HG03135 (cell line): ENCODE results near the gene NIN.

Experiments
- ATAC-seq: cut with Tn5 transposase; IDR thresholded peaks from one replicate; pipeline ENCODE4 v1.9.1; 2021; ENCODE audit warnings: mild to moderate bottlenecking, moderate library complexity; ENCODE audit not compliant: unreplicated experiment

Gene NIN

GRCh38 chr14:50795142-50795541 is 35.8 kb downstream of the NIN start:
- ATAC-seq, result no peak

- no peak for ATAC-seq
Observed at GRCh38 chr14:50794068-50794645, 36.8 kb downstream of the NIN start.

DNA sequence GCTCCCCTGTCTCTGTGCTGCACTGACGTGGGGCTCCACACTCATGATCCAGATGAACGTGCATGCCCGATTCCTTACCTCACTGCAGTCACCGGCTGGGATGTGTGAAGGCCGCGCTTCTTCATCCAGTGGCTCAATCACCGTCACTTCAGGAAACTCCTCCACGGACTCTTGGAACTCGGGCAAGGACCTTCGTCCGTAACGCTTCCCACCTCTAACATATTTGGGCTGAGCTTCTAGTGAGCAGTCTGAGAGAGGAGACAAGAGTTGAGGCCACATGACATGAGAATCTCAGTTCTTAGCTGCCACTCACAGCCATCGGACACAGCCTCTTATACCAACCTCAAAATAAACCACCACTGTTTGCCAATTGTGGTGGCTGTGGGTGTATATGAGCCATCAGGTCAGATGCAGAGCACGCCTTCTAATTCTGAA is 38.3 kb downstream of the NIN start:
- ATAC-seq, result no peak

DNA sequence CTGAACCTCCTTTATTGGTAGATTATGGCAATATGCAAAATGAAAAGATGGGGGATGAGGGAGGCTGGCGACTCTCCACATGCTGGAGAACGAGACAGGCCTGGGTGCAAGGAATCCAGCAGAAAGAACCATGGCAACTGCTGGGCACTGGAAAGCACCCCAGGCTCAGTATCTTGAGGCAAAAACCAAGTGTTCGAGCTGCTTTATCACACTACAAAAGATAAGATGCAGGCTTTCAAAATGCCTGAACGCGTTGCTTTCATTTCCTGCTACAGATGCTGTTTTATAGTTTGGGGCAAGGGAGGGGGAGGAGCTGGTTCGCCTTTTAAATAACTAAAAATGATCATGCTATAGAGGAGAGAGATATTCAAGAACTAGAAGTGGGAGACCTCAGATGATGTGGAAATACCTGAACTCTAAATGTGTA is 38.9 kb downstream of the NIN start:
- ATAC-seq, result no peak

DNA sequence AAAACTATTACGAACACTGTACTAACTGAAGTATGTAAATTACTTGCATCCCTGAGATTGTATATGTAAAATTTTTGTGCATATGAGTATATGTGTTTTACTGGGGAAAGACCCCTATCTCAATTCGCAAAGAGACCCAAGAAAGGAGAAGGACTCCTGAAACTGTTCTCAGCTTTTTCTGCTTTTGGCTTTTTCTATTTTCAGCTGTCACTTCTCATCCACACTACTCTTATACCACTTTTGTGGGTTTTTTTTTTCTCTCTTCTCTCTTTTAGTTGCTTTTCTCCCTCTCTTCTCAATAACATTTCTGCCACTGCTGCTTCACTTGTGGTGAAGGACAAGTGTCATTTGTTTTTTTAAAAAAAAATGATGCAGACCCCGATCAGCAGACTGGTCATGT is 39.8 kb downstream of the NIN start:
- no peak for ATAC-seq

DNA sequence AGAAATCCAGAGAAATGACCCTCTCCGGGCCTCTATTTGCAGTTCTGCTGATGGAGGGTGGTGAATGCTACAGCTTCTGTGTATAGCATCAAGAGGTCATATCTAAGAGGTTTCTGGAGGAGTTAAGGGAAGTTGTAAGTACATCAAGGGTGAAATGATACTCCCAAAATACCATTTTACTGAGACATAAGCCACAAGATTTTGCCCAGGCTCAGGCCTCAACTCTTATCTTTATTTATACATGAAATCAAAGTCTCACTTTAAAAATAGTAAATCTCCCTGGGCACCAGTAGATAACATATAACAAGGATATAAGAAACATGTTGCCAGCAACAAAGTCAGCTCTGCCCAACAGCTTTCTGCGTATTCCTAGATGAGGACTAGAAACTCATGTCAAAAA is 40.4 kb downstream of the NIN start:
- no peak for ATAC-seq

- no peak for ATAC-seq
Observed at GRCh38 chr14:50786751-50787464, 44.1 kb downstream of the NIN start.

GRCh38 chr14:50785457-50786063 is 45.4 kb downstream of the NIN start:
- no peak for ATAC-seq

DNA sequence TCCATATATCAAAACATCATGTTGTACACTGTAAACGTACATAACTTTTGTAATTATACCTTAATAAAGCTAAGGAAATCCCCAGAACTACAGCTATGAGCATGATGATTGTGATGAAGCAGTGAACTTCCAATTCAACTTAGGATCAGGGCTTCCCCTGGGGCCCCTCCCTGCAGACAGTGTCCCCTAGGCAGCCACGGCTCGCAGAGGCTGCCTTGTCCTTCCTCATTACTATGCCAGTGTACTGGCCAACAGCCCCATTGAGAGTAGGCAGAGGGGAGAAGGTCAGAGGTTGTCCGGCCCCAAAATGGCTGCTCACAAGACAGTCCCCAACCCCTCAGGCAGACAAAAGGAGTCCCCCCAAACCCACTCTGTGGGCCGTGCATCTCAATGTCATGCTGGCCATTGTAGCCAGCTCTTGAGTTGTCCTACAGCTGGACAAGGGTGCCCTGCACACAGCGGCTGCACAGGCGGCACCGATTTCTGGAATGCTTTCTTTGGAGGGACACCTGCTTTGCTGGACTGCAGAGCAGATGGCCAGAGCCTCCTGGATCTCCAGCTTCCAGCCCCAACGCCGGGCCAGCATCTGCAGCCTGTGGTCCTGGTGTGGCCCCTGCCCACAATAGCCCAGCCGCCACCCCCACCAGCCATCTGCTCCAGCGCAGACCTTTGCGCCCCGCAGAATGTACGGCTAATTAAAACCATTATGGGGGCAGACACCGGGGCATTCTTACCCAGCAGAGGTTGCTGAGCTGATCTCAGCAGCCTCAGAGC is 46.1 kb downstream of the NIN start:
- no peak for ATAC-seq

DNA sequence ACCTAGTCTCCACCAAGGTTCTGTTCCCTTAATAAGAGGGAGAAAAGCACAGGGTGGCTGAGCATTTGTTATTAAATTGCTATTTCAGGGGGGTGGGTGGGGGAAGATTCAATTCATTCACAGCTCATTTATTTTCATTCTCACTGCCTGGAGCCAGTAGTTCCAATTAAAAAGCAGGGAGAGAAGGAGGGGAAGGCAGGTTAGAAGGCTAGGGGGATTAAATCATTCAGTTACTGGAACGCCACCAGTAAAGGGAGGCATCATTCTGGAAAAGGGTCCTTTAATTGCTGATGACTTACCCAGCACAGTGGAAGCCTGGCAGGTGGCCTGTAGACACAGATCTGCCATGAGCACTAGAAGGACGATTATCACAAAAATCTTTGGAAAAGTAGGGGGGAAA is 47.4 kb downstream of the NIN start:
- no peak for ATAC-seq

DNA sequence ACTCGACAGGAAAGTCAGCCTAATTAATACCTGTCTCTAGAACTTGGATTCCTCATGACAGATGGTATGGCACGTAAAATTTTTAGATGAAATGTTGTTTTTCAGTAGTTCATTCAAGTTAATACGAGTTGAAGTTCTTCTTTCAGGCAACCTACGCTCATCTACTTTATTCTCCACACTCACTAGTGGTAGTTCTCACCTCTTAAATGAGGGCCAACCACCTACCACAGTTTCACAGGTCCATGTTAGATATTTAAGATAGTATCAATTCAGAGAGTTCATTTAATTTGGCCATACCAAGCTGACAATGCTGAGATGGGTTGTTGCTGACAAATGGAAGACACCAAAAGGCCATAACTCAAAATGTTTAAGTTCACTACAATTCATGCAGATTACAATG is 50.6 kb downstream of the NIN start:
- no peak for ATAC-seq

GRCh38 chr14:50778721-50779483 is 52.1 kb downstream of the NIN start:
- ATAC-seq, result no peak

- ATAC-seq, result no peak
Observed at GRCh38 chr14:50776522-50776921, 54.4 kb downstream of the NIN start.

DNA sequence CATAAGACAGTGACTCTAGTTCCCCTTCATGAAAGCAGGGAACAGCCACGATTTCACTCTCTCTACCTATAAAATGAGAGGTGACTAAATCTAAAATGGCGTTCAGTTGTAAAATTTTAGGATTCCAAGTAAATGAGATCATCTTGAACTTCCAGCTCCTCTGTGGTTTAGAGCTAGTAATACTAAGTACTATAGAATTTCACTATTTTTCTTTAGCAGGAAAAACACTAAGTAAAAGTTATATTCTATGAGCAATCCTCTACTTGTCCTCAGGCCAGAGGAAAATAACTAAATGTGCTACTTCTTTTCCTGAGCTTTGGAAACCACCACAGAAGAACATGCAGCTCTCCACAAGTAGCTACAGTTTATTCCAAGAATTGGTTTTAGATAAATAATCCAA is 55.6 kb downstream of the NIN start:
- ATAC-seq, result no peak

- no peak for ATAC-seq
Observed at GRCh38 chr14:50774542-50775267, 56.3 kb downstream of the NIN start.

GRCh38 chr14:50773632-50774541 is 57.1 kb downstream of the NIN start:
- ATAC-seq, result no peak

DNA sequence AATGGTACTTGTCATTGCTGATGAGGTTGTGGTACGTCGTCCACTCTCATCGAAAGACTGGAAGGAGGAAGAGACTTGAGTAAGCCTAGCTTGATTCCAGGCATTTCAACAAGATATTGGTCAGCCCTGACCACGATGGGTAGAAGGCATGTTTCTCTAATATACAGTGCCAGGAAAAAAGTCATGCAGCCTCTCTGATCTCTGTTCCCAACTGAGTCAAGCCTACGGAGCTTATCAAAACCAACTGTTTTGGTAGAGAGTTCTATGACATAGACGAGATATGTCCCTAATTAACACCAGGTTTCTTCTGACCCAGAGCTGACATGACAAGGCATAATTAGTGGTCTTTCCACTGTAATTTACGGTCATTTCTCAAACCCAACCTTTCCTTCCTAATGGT is 58.5 kb downstream of the NIN start:
- ATAC-seq, result no peak

DNA sequence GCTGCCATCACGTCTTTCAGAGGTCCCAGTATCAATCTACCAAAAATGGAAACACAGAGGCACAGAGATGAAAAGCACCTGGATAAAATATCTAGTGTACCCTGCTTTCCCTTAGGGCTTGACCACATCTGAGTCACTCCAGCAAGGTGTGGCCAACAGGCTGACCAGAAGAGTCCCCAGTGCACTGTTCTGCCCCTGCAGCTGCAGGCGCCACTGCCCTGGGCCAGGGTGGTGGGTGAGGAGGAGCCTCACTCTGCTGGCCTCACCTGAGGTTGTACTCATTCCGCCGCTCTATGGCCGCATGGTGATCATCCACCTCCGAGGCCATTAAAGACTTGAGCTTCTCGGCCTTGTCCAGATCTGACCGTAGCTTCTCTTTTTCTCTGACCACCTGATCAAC is 60.4 kb downstream of the NIN start:
- ATAC-seq, result no peak

DNA sequence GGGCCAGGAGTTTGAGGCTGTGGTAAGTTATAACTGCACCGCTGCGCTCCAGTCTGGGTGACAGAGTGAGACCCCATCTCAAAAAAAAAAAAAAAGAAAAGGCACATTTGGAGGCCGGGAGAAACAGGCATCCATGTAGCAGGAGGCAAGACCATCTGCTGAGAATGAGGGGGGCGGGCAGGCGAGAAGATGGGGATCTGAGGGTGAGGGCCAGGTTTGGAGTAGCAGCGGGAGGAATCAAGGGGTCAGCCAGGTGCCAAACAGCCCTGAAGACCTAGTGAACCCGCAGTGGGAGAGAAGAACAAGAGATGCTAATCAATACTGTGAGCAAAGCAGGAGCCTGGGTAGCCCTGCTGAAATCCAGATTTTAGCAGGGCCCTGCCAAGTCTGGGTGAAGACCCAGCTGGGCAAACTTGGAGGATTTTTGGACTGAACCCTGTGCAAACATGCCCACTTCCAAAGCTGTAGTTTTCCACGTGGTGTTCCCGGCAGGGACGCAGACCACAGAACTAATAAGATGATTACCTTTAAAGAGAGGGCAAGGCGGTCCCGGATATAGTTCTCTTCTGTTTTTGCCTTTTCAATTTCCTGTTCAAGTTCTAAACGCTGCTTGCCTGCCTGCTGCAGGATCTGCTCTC is 61.0 kb downstream of the NIN start:
- ATAC-seq, result no peak
